GM18858 (cell line): ENCODE measurements around the gene CAPN10.

ENCODE experiments used
- ATAC-seq: cut with Tn5 transposase; IDR thresholded peaks from one replicate; pipeline ENCODE4 v1.9.1; 2021; ENCODE audit not compliant: unreplicated experiment

The CAPN10 gene

DNA sequence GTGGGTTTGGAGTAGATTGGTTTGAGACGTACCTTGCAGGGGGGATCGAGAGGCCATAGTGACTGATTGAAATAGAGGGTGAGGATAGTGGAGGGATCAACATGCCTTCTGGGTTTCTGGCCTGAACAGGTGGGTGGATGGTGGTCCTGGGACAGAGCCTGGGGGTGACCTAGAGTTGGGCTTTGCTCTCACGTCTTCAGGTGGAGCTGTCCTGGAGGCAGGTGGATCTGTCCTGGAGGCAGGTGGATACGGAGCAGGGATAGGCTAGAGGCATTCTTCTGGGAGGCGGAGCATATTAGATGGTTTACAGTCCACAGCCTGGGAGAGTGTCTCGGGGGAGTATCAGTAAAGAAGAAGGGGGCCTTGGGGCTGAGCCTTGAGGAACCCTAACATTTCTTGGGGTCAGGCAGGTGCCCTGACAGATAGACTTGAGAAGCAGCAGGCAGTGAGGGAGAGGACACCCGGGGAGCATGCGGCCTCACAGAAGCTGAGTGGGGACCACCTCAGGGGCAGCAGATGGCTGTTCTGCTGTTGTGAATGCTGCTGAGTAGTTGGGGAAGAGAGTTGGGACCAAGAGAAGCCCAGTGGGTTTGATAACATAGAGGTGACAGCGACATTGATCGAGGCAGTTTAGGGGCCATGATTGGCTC, 1.6 kb downstream of the CAPN10 start:
- ATAC-seq = no peak

DNA sequence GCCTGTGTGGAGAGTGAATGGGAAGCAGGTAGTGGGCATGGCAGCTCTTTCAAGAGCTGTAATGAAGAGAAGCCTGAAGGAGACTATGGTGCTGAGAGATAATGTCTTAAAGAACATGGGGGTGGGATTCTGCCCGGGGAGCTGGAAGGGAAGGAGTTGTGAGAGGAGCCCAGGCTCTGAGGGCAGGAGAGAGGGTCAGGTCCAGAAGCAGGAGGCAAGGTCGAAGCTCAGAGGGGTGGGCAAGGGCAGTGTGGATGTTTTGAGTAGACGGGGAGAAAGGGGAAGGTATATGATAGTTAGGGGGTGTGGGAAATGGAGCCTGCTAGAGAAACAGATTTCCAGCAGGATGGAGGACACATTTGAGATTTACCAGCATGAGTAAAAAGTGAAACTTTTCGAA, 2.1 kb downstream of the CAPN10 start:
- no peak for ATAC-seq

DNA sequence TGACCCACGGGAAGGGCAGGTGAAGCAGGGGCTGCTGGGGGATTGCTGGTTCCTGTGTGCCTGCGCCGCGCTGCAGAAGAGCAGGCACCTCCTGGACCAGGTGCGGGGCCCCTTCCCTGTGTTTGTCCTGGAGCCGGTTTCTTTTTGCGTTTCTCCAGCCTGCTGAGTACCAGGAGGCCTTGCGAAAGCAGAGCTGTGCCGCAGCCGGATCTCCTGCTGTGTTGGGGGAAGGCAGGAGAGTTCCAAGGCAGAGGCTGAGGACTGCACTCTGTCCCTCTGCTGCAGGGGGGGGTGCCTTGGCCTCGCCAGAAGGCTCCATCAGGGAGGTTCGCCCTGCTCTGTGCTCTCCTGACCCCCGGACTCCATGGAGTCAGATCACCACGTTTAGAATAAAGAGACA, 2.8 kb downstream of the CAPN10 start:
- ATAC-seq = no peak

DNA sequence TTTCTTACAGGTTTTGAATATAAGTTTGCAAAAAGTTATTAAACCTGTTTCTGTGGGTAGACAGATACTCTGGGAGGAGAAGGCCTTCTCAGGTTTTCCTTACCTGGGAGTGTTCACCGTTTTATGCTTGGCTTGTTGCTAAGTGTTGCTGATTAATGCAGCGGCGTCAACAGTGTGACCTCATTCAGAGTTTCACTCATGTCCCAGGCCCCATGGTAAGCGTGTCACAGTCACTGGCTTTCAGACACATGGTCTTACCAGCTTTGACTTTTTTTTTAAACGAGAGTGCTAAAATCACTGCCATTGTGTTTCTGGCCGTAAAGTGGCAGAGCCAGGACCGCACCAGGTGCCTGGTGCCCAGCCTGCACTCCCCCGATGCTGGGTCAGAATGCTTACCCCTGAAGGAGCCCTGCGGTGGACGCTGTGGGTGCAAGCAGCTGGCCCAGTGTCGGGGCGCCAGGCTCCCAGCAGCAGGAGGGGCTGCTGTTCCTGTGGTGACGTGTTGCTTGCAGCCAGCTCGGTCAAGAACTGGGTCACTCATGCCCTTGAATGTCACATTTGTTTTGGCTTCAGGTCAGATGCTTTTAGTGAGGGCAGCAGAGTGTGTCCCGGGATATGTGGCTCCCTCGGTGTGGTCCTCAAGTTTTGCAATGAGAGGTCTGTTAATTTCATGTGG, 3.5 kb downstream of the CAPN10 start:
- ATAC-seq = no peak

DNA sequence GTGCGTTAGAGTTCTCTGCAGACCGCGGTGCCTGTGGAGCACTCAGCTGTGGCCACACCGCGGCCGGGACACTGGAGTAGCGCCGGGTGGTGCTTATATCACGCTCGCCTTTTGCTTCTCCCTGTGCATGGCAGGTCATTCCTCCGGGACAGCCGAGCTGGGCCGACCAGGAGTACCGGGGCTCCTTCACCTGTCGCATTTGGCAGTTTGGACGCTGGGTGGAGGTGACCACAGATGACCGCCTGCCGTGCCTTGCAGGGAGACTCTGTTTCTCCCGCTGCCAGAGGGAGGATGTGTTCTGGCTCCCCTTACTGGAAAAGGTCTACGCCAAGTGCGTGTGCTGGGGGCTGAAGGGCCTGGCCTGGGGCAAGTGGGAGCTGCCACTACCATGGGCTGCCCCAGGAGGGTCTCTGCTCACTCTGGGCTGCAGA, 4.2 kb downstream of the CAPN10 start:
- ATAC-seq = no peak

DNA sequence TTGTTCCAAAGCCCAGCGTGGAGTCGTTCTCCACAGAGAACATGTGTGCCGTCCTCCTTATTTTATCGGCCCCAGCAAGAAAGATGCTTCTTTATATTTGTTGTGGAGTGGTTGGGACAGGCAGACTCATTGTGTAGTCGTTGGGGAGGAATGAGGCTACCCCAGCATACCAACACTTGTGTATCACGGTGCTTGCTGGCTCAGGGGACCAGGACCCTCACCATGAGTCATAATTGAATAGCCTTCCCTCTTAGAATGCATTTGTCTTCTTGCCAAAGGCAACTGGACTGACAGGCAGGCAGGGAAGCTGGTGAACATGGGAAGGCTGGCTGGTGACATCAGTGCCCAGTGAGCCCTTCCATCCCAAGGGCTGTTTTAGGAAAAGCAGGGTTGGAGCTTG, 4.7 kb downstream of the CAPN10 start:
- ATAC-seq = no peak

DNA sequence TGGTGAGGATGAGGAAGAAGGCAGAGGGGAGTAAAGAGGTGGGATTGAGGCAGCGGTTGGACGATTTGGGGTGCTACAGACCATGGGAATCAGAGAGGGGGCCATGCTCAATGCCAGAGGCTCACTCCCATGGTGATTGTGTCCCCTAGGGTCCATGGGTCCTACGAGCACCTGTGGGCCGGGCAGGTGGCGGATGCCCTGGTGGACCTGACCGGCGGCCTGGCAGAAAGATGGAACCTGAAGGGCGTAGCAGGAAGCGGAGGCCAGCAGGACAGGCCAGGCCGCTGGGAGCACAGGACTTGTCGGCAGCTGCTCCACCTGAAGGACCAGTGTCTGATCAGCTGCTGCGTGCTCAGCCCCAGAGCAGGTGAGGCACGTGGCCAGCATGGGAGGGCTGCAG, 5.2 kb downstream of the CAPN10 start:
- ATAC-seq = no peak

DNA sequence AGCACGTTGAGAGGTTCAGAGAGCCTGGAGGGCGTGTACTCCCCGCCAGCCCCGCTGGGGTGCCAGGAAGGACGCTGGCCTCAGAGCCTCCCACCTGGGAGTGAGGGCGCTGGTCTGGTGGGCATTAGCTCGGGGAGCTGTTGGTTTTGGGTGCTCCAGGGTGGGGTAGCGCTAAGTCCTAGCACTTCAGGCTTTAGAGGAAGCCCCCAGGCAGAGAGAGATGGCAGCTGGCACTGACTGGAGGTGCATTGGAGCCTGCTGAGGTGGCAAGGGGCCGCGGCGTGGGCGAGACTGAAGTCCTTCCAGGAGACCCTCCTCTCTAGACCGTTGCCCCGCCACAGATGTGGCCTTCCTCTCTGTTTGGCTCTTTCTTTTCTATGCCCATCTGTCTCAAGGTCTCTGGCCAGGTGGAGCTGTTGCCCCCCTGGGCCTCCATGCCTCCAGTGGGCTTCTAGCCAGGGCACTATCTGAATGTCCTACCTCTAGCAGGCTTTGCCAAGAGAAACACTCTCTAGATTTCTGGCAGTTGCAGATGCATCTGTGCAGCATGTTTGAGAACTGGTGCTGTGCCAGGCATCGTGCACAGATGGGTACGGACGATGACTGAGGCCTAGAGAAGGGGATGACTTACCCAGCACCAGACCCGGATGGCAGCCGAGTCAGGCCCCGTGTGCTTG, 6.6 kb downstream of the CAPN10 start:
- ATAC-seq = no peak

DNA sequence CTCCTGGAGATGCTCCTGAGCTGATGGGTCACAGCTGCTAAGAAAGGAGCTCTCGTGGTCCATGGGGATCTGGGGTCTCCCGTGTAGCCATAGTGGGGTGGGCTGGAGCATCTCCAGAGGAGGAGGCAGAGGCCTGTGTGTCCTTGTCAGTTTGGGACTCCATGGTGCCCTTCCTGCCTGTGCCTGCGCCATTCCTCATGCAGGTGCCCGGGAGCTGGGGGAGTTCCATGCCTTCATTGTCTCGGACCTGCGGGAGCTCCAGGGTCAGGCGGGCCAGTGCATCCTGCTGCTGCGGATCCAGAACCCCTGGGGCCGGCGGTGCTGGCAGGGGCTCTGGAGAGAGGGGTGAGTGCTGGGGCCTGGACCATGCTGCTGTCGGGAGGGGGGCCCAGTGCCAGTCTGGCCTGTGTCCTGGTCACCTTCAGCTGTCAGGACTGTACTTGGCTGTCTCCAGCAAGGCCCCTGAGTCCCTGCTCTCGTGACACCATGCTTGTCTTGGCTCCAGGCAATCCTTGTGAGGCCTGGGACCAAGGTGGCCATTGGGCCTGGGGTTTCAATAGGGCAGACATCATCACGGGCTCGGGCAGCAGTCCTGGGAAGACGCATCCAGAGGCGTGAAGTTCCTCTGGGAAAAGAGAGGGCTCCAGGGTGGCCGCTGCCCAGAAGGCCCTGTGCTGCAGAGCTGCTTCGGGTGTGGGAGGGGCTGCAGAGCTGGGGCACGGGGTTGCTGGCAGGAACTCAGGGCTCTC, 7.3 kb downstream of the CAPN10 start:
- no peak for ATAC-seq

DNA sequence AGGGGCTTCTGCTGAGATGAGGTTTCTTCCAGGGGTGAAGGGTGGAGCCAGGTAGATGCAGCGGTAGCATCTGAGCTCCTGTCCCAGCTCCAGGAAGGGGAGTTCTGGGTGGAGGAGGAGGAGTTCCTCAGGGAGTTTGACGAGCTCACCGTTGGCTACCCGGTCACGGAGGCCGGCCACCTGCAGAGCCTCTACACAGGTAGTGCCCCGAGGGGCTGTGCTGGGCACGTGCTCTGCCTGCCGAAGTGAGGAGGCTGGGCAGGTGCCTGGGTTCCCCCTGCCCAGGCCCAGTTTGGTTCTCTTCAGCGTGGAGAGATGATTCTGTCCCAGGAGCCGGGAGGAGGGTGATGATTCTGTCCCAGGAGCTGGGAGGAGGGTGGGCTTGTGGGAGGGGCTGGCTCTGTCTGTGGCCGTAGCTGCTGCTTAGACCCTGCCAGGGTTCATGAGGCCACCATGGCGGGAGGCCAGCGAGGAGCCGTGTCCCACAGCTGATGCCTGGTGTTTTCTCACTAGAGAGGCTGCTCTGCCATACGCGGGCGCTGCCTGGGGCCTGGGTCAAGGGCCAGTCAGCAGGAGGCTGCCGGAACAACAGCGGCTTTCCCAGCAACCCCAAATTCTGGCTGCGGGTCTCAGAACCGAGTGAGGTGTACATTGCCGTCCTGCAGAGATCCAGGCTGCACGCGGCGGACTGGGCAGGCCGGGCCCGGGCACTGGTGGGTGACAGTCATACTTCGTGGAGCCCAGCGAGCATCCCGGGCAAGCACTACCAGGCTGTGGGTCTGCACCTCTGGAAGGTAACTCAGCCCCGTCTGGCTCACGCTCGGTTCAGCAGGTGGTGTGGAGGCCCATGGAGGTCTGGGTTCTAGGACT, 8.2 kb downstream of the CAPN10 start:
- no peak for ATAC-seq

DNA sequence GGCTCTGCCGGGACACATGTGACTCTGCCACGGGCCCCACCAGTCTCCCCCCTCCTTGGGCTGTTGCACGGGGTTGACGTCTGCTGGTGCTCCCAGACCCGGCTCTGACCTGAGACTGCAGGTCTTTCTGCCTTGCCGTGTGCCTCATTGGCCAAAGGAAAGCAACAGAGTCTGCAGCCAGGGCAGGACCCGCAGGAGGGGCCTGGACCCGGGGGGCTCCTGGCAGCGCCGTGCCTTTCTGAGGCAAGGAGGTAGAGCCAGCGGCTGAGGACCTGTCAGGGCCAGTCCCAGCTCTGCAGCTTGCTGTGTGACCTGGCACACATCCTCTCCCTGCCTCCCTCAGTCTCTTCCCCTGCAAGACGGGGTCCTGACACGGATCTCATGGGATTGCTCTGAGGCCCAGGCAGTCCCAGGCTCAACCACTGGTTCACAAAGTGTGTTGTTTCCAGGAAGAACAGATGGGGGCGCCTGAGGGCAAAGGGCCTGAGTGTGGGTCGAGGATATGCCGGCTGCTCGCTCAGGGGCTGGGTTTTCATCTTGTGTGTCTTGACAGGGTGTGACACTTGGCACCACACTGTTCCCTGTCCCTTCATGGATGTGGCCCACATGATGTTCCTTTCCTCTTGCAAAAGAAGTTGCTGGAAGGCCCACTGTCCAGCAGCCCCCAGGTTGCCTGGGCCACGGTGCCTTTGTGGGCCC, 9.0 kb downstream of the CAPN10 start:
- ATAC-seq = no peak

DNA sequence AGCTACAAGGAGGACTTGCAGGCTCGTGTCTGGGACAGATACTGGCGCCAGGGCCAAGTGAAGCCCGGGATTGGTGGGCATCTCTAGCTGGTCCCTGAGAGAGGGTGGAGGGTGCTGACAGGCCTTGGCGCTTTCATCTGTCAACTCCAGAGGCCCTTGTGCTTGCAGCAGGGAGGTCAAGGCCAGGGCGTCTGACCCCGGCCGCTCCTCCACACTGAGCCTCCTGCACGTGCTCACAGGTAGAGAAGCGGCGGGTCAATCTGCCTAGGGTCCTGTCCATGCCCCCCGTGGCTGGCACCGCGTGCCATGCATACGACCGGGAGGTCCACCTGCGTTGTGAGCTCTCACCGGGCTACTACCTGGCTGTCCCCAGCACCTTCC, 9.5 kb downstream of the CAPN10 start:
- ATAC-seq = no peak

DNA sequence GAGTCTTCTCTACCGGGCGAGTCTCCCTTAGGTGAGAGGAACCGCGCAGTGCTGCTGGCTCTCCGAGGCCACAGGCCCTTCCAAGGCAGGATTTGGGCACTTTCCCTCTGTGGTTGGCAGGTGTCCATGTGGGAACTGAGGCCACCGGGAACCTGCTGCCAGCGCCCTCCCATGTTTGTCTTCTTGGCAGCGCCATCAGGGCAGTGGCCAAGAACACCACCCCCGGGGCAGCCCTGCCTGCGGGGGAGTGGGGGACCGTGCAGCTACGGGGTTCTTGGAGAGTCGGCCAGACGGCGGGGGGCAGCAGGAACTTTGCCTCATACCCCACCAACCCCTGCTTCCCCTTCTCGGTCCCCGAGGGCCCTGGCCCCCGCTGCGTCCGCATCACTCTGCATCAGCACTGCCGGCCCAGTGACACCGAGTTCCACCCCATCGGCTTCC, 10.0 kb downstream of the CAPN10 start:
- ATAC-seq = no peak

DNA sequence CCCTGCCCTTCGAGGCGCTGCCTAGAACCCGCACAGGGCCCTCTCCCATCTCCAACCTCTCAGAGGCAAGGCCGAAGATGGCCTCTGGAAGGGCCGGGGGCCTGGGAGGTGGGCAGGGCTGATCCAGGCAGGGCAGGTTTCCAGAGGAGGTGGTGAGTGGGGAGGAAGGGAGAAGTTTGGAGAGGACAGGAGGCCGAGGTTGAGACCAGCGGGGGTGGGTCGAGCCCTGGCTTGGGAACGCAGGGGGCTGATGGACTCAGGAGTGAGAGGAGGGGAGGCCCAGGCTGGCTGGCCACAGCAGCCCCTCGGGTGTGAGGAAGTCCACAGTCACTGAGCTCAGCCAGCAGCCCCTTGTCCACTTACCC, 10.5 kb downstream of the CAPN10 start:
- no peak for ATAC-seq

DNA sequence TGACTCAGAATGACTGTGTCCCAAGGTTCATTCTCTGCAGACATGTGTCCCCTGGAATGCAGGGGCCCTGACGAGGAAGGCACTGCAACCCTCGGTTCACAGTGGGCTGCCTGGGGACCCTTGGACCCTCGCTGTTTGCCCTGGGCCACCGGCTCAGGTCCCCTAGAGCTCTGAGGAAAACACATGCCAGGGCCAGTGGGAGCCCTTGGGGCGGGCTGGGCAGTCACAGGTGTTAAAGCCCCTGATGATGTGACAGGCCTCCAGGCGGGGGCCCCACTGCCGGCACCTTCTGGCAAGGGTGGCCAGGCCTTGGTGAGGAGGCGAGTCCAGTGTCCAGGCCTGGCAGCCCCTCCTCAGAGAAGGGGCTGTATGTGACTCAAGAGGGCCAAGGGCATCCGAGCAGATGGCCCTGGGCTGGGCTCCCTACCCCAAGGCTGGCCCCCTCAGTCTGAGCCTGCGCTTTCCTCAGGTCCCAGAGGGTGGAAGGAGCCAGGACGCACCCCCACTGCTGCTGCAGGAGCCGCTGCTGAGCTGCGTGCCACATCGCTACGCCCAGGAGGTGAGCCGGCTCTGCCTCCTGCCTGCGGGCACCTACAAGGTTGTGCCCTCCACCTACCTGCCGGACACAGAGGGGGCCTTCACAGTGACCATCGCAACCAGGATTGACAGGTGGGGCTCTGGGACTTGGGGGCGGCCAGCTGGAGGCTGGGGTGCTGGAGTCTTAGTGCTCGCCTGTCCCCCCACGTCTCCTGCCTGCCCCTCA, 11.1 kb downstream of the CAPN10 start:
- no peak for ATAC-seq

DNA sequence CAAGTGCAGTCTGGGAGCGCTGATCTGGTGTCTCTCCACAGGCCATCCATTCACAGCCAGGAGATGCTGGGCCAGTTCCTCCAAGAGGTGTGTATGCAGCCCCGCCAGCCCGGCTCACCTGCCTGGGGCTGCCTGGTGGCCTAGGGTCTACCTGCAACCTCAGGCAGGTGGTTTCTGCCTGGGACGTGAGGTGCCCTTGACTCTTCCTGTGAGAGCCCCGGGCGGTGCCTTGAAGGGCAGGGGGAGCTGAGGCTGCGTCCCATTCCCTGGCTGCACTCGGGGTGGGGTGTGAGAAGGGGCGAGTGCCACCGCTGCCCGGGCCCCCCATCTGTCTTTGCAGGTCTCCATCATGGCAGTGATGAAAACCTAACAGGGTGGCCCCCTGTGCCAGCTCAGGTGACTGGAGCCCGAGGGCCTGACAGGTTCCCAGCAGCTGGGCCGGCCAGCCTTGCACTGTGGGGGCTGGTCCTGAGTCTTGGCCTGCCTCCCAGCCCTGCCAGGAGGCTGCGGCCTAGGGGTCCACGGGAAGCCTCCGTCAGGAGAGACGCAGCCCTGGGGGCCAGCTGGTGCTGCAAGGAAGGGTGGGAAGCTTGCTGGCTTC, 11.9 kb downstream of the CAPN10 start:
- ATAC-seq = no peak

DNA sequence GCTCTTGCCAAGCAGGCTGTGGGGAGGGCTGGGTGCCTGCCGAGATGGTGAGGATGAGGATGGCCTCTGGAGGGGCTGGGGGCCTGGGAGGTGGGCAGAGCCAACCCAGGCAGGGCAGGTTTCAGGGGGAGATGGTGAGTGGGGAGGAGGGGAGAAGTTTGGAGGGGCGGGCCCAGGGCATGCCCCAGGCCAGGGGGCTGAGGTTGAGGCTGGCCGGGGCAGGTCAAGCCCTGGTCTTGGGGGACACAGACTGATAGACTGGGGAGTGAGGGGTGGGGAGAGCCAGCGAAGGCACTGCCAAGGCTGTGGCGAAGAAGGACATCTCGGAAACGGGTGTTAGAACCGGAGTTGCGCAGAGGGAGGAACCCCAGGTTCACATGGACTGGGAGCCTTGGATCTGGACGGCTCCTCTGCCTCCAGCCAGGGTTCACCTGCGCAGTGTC, 12.6 kb downstream of the CAPN10 start:
- ATAC-seq = no peak

DNA sequence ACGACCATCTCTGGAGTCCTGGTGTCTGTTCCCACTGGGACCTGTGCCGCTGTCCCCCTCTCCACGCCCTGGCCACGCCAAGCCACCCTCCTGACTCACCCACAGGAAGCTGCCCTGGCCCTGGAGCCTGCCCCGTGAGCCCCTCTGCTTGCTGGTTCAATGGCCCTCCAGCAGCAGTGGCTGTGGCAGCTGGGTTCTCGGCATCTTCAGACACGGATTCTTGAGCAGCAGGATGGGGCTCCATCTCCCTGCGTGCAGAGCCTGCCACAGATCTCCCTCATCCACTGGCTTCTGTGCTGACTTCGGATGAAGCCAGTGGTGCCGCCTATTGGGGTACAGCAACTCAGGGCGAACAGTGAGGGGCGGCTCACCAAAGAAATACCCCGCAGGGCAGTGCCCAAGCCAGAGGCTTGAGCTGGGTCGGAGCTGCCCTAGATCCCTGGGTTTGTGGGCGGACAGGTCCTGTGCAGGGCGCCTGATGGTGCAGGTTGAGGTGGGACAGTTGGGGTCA, 14.0 kb downstream of the CAPN10 start:
- no peak for ATAC-seq
